ENCODE data around the gene ZNF518B.
"Not testable (repeated sequence)": the region's sequence is repeated elsewhere in the genome, so short reads cannot be mapped to it uniquely, and the experiment has no call there.

Gene ZNF518B

DNA sequence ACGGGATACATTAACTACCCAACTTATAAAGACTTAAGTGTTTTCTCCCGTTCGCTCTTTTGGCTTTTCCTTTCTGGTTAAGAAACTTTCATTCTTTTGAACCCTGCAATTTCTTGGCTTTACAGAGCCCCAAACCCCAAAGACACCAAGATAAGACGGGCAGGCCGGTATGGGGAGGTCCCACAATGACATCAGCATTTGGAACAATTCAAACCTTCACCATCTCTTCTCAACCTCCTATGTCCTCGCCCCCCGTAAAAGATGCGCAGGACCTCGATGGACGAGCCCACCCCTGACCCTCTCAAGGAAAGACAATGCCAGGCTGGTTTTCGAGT is 999 bp downstream of the ZNF518B start:
- no peak for DNase-seq (ENCODE audit: low read depth)

GRCh38 chr4:10455133-10455532 is 2.1 kb downstream of the ZNF518B start:
- no peak for DNase-seq (ENCODE audit: low read depth)

GRCh38 chr4:10454726-10455125 is 2.5 kb downstream of the ZNF518B start:
- no peak for DNase-seq (ENCODE audit: low read depth)

- no peak for DNase-seq (ENCODE audit: low read depth)
Measured at GRCh38 chr4:10454121-10454520, 3.1 kb downstream of the ZNF518B start.

DNA sequence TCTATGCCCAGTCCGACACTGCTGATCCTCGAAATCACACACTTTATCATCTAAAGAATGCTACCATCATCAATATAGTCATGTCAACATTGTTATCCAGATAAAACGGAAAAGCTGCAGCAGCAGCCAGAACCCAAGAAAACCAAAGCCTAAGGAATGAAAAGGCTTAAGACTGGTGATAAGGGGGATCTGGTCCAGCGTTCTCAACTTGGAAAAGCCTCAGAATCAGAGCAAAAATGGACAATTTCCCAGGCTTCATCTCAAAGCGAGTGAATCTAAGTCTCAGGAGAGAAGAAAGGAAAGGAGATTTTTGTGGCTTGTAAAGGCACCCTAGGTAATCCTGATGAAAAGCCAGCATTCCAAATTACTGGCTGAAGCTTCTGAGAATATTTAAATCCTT is 8.2 kb downstream of the ZNF518B start:
- DNase-seq (ENCODE audit: low read depth), result no peak

DNA sequence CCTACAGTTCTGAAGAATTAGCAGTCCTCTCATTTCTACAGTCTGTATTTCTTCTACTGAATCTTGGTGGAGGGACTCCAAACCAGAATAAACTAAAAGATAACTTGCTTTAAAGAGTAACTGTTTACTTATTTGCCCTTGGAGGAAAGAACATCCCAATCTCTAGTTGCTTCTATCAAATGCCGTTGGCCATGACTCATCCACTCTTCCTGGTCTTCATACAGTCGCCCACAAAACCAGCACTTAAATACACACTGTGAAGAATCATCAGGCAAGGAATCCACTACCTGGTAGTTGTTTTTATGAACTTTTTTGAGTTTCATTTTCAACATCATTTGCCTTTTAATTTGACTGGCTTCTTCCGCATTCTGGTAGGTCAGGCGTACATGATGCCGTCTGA is 14.2 kb downstream of the ZNF518B start:
- DNase-seq (ENCODE audit: low read depth), result peak; percentile 53

- DNase-seq (ENCODE audit: low read depth), result no peak
Measured at GRCh38 chr4:10441512-10441911, 15.7 kb downstream of the ZNF518B start.

DNA sequence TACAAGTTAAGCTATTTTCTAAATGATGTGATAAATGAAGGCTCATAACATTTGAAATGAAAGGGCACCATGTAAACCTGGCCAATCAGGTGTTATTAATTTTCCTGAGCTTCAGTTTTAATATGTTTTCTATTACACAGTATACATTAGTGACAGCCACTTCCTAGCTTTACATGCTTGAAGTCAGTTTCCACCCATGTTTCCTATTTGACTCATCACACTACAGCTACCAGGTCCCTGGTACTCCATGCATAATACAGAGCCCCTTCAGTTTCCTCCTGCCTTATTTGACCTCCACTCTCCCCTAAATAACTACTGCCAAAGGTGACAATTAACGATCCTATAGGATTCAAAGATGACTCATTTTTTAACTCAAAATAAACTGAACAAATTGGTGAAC is 18.3 kb downstream of the ZNF518B start:
- DNase-seq (ENCODE audit: low read depth), result no peak

- DNase-seq (ENCODE audit: low read depth), result no peak
Measured at GRCh38 chr4:10437735-10438134, 19.5 kb downstream of the ZNF518B start.

DNA sequence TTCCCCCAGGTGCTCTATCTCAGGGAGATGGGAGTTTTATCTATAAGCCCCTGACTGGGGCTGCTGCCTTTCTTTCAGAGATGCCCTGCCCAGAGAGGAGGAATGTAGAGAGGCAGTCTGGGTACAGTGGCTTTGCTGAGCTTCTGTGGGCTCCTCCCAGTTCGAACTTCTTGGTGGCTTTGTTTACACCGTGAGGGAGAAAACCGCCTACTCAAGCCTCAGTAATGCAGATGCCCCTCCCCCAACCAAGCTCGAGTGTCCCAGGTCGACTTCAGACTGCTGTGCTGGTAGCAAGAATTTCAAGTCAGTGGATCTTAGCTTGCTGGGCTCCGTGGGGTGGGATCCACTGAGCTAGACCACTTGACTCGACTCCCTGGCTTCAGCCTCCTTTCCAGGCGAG is 29.5 kb downstream of the ZNF518B start:
- DNase-seq (ENCODE audit: low read depth), result not testable (repeated sequence)

DNA sequence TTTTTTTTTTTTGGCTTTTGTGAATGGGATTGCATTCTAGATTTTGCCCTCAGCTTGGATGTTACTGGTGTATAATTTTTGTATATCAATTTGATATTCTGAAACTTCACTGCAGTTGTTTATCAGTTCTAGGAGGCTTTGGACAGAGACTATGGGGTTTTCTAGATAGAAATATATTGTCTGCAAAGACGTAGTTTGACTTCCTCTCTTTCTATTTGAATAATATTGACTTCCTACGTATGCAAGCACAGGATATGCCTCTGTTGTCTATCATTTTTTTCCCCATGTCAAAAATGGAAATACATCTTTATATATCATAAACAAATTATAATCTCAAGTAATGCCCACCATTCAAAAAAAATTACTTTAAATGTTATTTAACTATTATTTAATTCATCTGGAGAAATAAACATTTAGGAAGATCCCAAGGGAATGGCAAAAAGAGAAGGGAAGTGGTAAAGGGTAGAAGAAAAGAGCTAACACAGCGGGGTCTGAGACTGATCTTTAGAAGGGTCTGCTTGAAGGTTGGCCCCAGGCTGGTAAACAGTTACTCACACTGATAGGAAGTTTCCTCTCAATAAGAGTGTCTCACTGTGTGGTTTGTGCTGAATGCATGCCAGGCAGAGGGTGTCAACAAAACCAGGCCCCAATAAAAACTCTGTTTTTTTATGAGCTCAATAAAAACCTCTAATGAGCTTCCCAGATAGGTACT is 35.7 kb downstream of the ZNF518B start:
- DNase-seq (ENCODE audit: low read depth), result no peak

- DNase-seq (ENCODE audit: low read depth), result no peak
Measured at GRCh38 chr4:10417740-10418139, 39.5 kb downstream of the ZNF518B start.

- no peak for DNase-seq (ENCODE audit: low read depth)
Measured at GRCh38 chr4:10416441-10416840, 40.8 kb downstream of the ZNF518B start.

- DNase-seq (ENCODE audit: low read depth), result no peak
Measured at GRCh38 chr4:10413177-10413576, 44.0 kb downstream of the ZNF518B start.

GRCh38 chr4:10405672-10406071 is 51.6 kb downstream of the ZNF518B start:
- no peak for DNase-seq (ENCODE audit: low read depth)

DNA sequence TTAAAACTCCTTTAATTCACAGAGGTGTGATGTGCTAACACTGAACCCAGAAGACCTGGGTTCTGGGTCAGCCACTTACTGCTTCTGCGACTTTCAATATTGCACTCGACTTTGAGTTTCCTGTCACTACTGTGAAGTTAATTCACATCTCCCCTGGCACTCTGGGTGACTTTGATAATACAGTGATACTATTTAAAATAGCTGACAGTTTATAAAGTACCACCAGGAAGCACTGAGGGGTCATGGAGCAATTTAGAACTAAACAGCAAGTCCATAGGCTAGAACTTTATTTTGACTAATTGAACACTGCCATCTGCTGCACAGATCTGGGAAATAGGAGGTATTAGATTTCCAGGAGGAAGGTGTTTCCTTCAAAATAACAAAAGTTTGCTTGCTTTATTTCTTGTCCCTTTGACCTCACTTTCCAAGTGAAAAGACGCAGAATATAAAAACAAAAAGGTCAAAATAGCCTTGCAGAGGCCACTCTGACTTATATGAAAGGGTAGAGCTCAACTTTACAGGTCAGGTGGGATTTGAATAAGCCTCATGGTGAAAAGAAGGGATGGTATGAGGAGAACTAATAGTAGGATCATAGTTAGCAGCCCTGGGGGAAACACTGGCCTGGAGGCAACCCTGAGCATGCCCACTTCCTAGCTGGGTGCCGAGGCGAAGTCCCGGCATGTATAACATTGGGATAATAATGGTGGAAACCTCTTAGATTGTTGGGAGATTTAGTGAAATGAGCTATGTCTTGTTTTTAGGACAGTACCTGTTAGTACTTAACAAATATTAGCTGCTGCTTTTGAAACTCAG is 53.4 kb downstream of the ZNF518B start:
- peak; percentile 49 for DNase-seq (ENCODE audit: low read depth)

GRCh38 chr4:10395971-10396580 is 61.1 kb downstream of the ZNF518B start:
- no peak for DNase-seq (ENCODE audit: low read depth)

All from ELR (cell line).